ENCODE results near the gene ATP6V1D.
"Not testable (repeated sequence)": the region's sequence is repeated elsewhere in the genome, so short reads cannot be mapped to it uniquely, and the experiment has no call there.

DNA sequence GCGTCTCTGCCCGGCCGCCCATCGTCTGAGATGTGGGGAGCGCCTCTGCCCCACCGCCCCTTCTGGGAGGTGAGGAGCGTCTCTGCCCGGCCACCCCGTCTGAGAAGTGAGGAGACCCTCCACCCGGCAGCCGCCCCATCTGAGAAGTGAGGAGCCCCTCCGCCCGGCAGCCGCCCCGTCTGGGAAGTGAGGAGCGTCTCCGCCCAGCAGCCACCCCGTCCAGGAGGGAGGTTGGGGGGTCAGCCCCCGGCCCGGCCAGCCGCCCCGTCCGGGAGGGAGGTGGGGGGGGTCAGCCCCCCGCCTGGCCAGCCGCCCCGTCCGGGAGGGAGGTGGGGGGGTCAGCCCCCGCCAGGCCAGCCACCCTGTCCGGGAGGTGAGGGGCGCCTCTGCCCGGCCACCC, 18.4 kb downstream of the ATP6V1D start:
- not testable (repeated sequence) for TF ChIP-seq POLR2A (IDR thresholded peaks at IDR 0.05; ENCODE audit: borderline replicate concordance, extremely low read depth, insufficient read depth, insufficient read length); EZH2 (IDR thresholded peaks at IDR 0.05); YY1 (IDR thresholded peaks at IDR 0.05; ENCODE audit: extremely low read depth, insufficient replicate concordance, low read depth, low read length); TCF7L2 (IDR thresholded peaks at IDR 0.05; ENCODE audit: borderline replicate concordance, extremely low read depth, insufficient read depth, insufficient read length)
- TF ChIP-seq, protein P1, sequence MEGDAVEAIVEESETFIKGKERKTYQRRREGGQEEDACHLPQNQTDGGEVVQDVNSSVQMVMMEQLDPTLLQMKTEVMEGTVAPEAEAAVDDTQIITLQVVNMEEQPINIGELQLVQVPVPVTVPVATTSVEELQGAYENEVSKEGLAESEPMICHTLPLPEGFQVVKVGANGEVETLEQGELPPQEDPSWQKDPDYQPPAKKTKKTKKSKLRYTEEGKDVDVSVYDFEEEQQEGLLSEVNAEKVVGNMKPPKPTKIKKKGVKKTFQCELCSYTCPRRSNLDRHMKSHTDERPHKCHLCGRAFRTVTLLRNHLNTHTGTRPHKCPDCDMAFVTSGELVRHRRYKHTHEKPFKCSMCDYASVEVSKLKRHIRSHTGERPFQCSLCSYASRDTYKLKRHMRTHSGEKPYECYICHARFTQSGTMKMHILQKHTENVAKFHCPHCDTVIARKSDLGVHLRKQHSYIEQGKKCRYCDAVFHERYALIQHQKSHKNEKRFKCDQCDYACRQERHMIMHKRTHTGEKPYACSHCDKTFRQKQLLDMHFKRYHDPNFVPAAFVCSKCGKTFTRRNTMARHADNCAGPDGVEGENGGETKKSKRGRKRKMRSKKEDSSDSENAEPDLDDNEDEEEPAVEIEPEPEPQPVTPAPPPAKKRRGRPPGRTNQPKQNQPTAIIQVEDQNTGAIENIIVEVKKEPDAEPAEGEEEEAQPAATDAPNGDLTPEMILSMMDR (IDR thresholded peaks at IDR 0.05 in 2 of 3, conservative IDR thresholded peaks at IDR 0.05 in 1 of 3; ENCODE audit: borderline replicate concordance in 1 of 3, insufficient read depth in 1 of 3, low read depth in 2 of 3, low read length in 2 of 3), result not testable (repeated sequence)

Data from HCT116 (cell line).